ENCODE results near the gene MFGE8.
"Not testable (repeated sequence)": the region's sequence is repeated elsewhere in the genome, so short reads cannot be mapped to it uniquely, and the experiment has no call there.

MFGE8 gene

GRCh38 chr15:88913017-88913849 is at the start of gene MFGE8:
MFGE8 (minus strand) TSS chr15:88913379; CDS start chr15:88913319, 60 bp downstream.
- DNase-seq (ENCODE audit: low spot score), result peak; percentile 68

- no peak for DNase-seq (ENCODE audit: low spot score)
These were observed 46.3 kb upstream of the MFGE8 start for GRCh38 chr15:88959445-88959844.

- no peak for DNase-seq (ENCODE audit: low spot score)
These were observed 43.7 kb upstream of the MFGE8 start for GRCh38 chr15:88956906-88957305.

- DNase-seq (ENCODE audit: low spot score), result no peak
These were observed 43.1 kb upstream of the MFGE8 start for GRCh38 chr15:88956263-88956662.

- peak; percentile 74 for DNase-seq (ENCODE audit: low spot score)
These were observed 41.5 kb upstream of the MFGE8 start for GRCh38 chr15:88954431-88955277.

GRCh38 chr15:88950600-88951160 is 37.5 kb upstream of the MFGE8 start:
- peak; percentile 37 for DNase-seq (ENCODE audit: low spot score)

GRCh38 chr15:88949734-88950400 is 36.7 kb upstream of the MFGE8 start:
- no peak for DNase-seq (ENCODE audit: low spot score)

- no peak for DNase-seq (ENCODE audit: low spot score)
These were observed 27.0 kb upstream of the MFGE8 start for GRCh38 chr15:88940110-88940675.

GRCh38 chr15:88939486-88939806 is 26.3 kb upstream of the MFGE8 start:
- DNase-seq (ENCODE audit: low spot score), result no peak

- no peak for DNase-seq (ENCODE audit: low spot score)
These were observed 25.8 kb upstream of the MFGE8 start for GRCh38 chr15:88938802-88939485.

GRCh38 chr15:88934449-88934848 is 21.3 kb upstream of the MFGE8 start:
- DNase-seq (ENCODE audit: low spot score), result not testable (repeated sequence)

- no peak for DNase-seq (ENCODE audit: low spot score)
These were observed 19.7 kb upstream of the MFGE8 start for GRCh38 chr15:88932875-88933330.

- DNase-seq (ENCODE audit: low spot score), result peak; percentile 93
These were observed 19.2 kb upstream of the MFGE8 start for GRCh38 chr15:88932271-88932874.

GRCh38 chr15:88930579-88930978 is 17.4 kb upstream of the MFGE8 start:
- no peak for DNase-seq (ENCODE audit: low spot score)

- not testable (repeated sequence) for DNase-seq (ENCODE audit: low spot score)
These were observed 16.3 kb upstream of the MFGE8 start for GRCh38 chr15:88929358-88930098.

GRCh38 chr15:88928192-88928591 is 15.0 kb upstream of the MFGE8 start:
- DNase-seq (ENCODE audit: low spot score), result not testable (repeated sequence)

GRCh38 chr15:88925648-88926047 is 12.5 kb upstream of the MFGE8 start:
- not testable (repeated sequence) for DNase-seq (ENCODE audit: low spot score)

GRCh38 chr15:88920892-88921435 is 7.8 kb upstream of the MFGE8 start:
- DNase-seq (ENCODE audit: low spot score), result not testable (repeated sequence)

- DNase-seq (ENCODE audit: low spot score), result no peak
These were observed 7.2 kb upstream of the MFGE8 start for GRCh38 chr15:88920186-88920891.

Measured in globus pallidus (tissue), 1 donor.